Measurements from ENCODE around the gene ATF3. TPM values are rescaled to one million over a fixed set of nuclear protein-coding genes. Genes with fewer than 3 reads are reported as not detected.

ATF3 gene
- total RNA-seq, 4 donors from 2014 or later, result 2.1 to 6.5 (median 3.0) TPM

- H3K27ac ChIP-seq, result peak overlapping the region; percentile 16 to 83 (median 48)
- 78 to 87% methylated on average over 5 of the region's 5 CpGs for WGBS, 2 donors
- TF ChIP-seq POLR2A (IDR thresholded peaks at IDR 0.05) (no peak), CTCF (IDR thresholded peaks at IDR 0.05) (no peak)
- peaks cover 0 to 25% (median 0%) of the 10 kb centered on the region in 4 donors for H3K27me3 ChIP-seq
- peaks cover 7 to 47% (median 24%) of the 10 kb centered on the region in 3 donors for H3K4me1 ChIP-seq
- no peak overlapping the region for H3K4me3 ChIP-seq
- intact Hi-C loops (cut with DNase I), result loop anchor here (10.0 kb wide), 1 partner anchor 96 kb away; no protein-coding TSS in a partner anchor
- no peaks in the 10 kb centered on the region for H3K36me3 ChIP-seq
- no peak for DNase-seq
- no peaks in the 10 kb centered on the region for H3K9me3 ChIP-seq
Measured at GRCh38 chr1:212668477-212668876, 59.9 kb downstream of the ATF3 start.

GRCh38 chr1:212669102-212669501 lies 60.5 kb downstream of the ATF3 start:
- no peak for TF ChIP-seq POLR2A (IDR thresholded peaks at IDR 0.05)
- peak in 1 of 6 experiments; percentile 11 for TF ChIP-seq CTCF (IDR thresholded peaks at IDR 0.05)
- no peak overlapping the region for H3K4me3 ChIP-seq
- H3K27ac ChIP-seq, result no peak overlapping the region
- H3K27me3 ChIP-seq, result peaks cover 0 to 25% (median 0%) of the 10 kb centered on the region in 4 donors
- DNase-seq, result no peak
- H3K4me1 ChIP-seq, result peaks cover 7 to 47% (median 24%) of the 10 kb centered on the region in 3 donors
- 89 to 93% methylated on average over 2 of the region's 2 CpGs for WGBS, 2 donors
- no peaks in the 10 kb centered on the region for H3K9me3 ChIP-seq
- intact Hi-C loops (cut with DNase I), result loop anchor here (10.0 kb wide), 1 partner anchor 96 kb away; no protein-coding TSS in a partner anchor
- no peaks in the 10 kb centered on the region for H3K36me3 ChIP-seq

GRCh38 chr1:212669600-212669999 lies 61.0 kb downstream of the ATF3 start:
- 80 to 89% methylated on average over 7 to 8 of the region's 8 CpGs for WGBS, 2 donors
- no peak for DNase-seq
- H3K4me3 ChIP-seq, result no peak overlapping the region

GRCh38 chr1:212670301-212670700 lies 61.7 kb downstream of the ATF3 start:
- no peaks in the 10 kb centered on the region for H3K36me3 ChIP-seq
- WGBS, 2 donors, result 84 to 88% methylated on average over 7 of the region's 7 CpGs

More at GRCh38 chr1:212669600-212669999, 61.0 kb downstream of the ATF3 start:
- Histone ChIP-seq H3K27me3 (peaks cover 0 to 25% (median 0%) of the 10 kb centered on the region in 4 donors), H3K4me1 (peaks cover 7 to 47% (median 24%) of the 10 kb centered on the region in 3 donors), H3K9me3 (no peaks in the 10 kb centered on the region), H3K27ac (no peak overlapping the region), H3K36me3 (no peaks in the 10 kb centered on the region)
- TF ChIP-seq CTCF (IDR thresholded peaks at IDR 0.05) (no peak), POLR2A (IDR thresholded peaks at IDR 0.05) (no peak)
- intact Hi-C loops (cut with DNase I), result loop anchor here (10.0 kb wide), 1 partner anchor 95 kb away; no protein-coding TSS in a partner anchor

More at GRCh38 chr1:212670301-212670700, 61.7 kb downstream of the ATF3 start:
- Histone ChIP-seq H3K27me3 (peaks cover 0 to 25% (median 0%) of the 10 kb centered on the region in 4 donors), H3K4me3 (no peak overlapping the region), H3K9me3 (no peaks in the 10 kb centered on the region), H3K27ac (no peak overlapping the region), H3K4me1 (peaks cover 7 to 42% (median 24%) of the 10 kb centered on the region in 3 donors)
- TF ChIP-seq POLR2A (IDR thresholded peaks at IDR 0.05) (no peak), CTCF (IDR thresholded peaks at IDR 0.05) (no peak)
- no peak for DNase-seq
- intact Hi-C loops (cut with DNase I), result no loop called here

Other genes with a start within 250 kb of the ATF3 start
- 1 to 10 TPM; 5.0 to 7.6 (median 6.3) TPM for gene PACC1, start 193.9 kb upstream of the ATF3 start, total RNA-seq
- gene NENF, start 175.8 kb upstream of the ATF3 start, total RNA-seq, result 10 to 100 TPM; 31.0 to 65.8 (median 42.0) TPM
- 1 to 10 TPM in 1 of 4 donors, under 1 TPM in 2, not detected in 1; 0.83 to 2.3 (median 0.91) TPM for gene BATF3, start 91.1 kb downstream of the ATF3 start, total RNA-seq
- gene NSL1, start 183.0 kb downstream of the ATF3 start, total RNA-seq, result 10 to 100 TPM; 10.8 to 22.3 (median 16.9) TPM
- gene TATDN3, start 183.1 kb downstream of the ATF3 start, total RNA-seq, result 10 to 100 TPM in 2 of 4 donors, 1 to 10 TPM in 2; 3.4 to 15.6 (median 10.4) TPM
- gene SPATA45, start 238.9 kb downstream of the ATF3 start, total RNA-seq, result not detected
- 1 to 10 TPM; 2.4 to 8.0 (median 4.3) TPM for gene FLVCR1, start 249.5 kb downstream of the ATF3 start, total RNA-seq

Measured in esophagus squamous epithelium (tissue), 5 donors.